Stomach (tissue), 4 donors: ENCODE results near the gene SNX21.

Experiments used
- POLR2A ChIP-seq, 4 donors: fragments of 450-650 bp; IDR thresholded peaks; one replicate each; pipeline ENCODE4 v1.6.1; 2016; ENCODE audit warnings: antibody characterized with exemption in 4 of 4, control low read depth in 2 of 4, mild to moderate bottlenecking in 1 of 4, moderate library complexity in 1 of 4
- POLR2AphosphoS5 ChIP-seq, 3 donors: sonication (generic); formaldehyde crosslinking; IDR thresholded peaks; one replicate each; pipeline ENCODE4 v1.6.1; 2016; ENCODE audit warnings: antibody characterized with exemption in 3 of 3

GRCh38 chr20:45818239-45818638, 15.4 kb upstream of the SNX21 start:
- TF ChIP-seq POLR2AphosphoS5 (IDR thresholded peaks at IDR 0.05) (no peak), POLR2A (IDR thresholded peaks at IDR 0.05) (no peak)
